ENCODE measurements around the gene VWA2.

VWA2 gene

GRCh38 chr10:114239117-114239993, at the start of gene VWA2:
Gene VWA2 (plus strand): TSS chr10:114239254. CDS start chr10:114248714, 9,460 bp downstream.
- DNase-seq = no peak

- DNase-seq = no peak
These were observed 49.4 kb upstream of the VWA2 start for GRCh38 chr10:114189700-114190099.

GRCh38 chr10:114195079-114195478, 44.0 kb upstream of the VWA2 start:
- DNase-seq = no peak

- no peak for DNase-seq
These were observed 39.8 kb upstream of the VWA2 start for GRCh38 chr10:114199239-114199638.

- no peak for DNase-seq
These were observed 36.2 kb upstream of the VWA2 start for GRCh38 chr10:114202812-114203211.

GRCh38 chr10:114206902-114207301, 32.2 kb upstream of the VWA2 start:
- no peak for DNase-seq

GRCh38 chr10:114207349-114207748, 31.7 kb upstream of the VWA2 start:
- no peak for DNase-seq

GRCh38 chr10:114208351-114208750, 30.7 kb upstream of the VWA2 start:
- no peak for DNase-seq

GRCh38 chr10:114212153-114212552, 26.9 kb upstream of the VWA2 start:
- no peak for DNase-seq

GRCh38 chr10:114215033-114215432, 24.0 kb upstream of the VWA2 start:
- no peak for DNase-seq

- no peak for DNase-seq
These were observed 18.8 kb upstream of the VWA2 start for GRCh38 chr10:114220281-114220680.

- DNase-seq = no peak
These were observed 17.8 kb upstream of the VWA2 start for GRCh38 chr10:114221235-114221634.

- no peak for DNase-seq
These were observed 16.0 kb upstream of the VWA2 start for GRCh38 chr10:114223066-114223465.

- no peak for DNase-seq
These were observed 10.9 kb upstream of the VWA2 start for GRCh38 chr10:114228156-114228555.

GRCh38 chr10:114232561-114233176, 6.4 kb upstream of the VWA2 start:
- no peak for DNase-seq

GRCh38 chr10:114233482-114233881, 5.6 kb upstream of the VWA2 start:
- DNase-seq = no peak

- DNase-seq = no peak
These were observed 4.9 kb upstream of the VWA2 start for GRCh38 chr10:114234132-114234531.

GRCh38 chr10:114239994-114240345, 916 bp downstream of the VWA2 start:
- DNase-seq = no peak

GRCh38 chr10:114242235-114242634, 3.2 kb downstream of the VWA2 start:
- DNase-seq = no peak

GRCh38 chr10:114243661-114244060, 4.6 kb downstream of the VWA2 start:
- no peak for DNase-seq

GRCh38 chr10:114244126-114244525, 5.1 kb downstream of the VWA2 start:
- no peak for DNase-seq

- DNase-seq = no peak
These were observed 6.2 kb downstream of the VWA2 start for GRCh38 chr10:114245121-114245791.

- no peak for DNase-seq
These were observed 7.7 kb downstream of the VWA2 start for GRCh38 chr10:114246679-114247305.

All from activated naive CD4-positive, alpha-beta T cell (primary cell).